Measurements from ENCODE around the gene PHF10.

PHF10 gene

GRCh38 chr6:169752074-169752623, 27.8 kb upstream of the PHF10 start:
- DNase-seq (ENCODE audit: extremely low read depth, low read depth), result no peak

GRCh38 chr6:169751242-169752073, 27.2 kb upstream of the PHF10 start, which contains the start of the genes DYNLT2 and ERMARD:
DYNLT2 (minus strand) TSS chr6:169751572; CDS start chr6:169751458, 114 bp downstream.
ERMARD (plus strand) TSS chr6:169751622; CDS start chr6:169751658, 36 bp downstream.
- TF ChIP-seq, protein P1, sequence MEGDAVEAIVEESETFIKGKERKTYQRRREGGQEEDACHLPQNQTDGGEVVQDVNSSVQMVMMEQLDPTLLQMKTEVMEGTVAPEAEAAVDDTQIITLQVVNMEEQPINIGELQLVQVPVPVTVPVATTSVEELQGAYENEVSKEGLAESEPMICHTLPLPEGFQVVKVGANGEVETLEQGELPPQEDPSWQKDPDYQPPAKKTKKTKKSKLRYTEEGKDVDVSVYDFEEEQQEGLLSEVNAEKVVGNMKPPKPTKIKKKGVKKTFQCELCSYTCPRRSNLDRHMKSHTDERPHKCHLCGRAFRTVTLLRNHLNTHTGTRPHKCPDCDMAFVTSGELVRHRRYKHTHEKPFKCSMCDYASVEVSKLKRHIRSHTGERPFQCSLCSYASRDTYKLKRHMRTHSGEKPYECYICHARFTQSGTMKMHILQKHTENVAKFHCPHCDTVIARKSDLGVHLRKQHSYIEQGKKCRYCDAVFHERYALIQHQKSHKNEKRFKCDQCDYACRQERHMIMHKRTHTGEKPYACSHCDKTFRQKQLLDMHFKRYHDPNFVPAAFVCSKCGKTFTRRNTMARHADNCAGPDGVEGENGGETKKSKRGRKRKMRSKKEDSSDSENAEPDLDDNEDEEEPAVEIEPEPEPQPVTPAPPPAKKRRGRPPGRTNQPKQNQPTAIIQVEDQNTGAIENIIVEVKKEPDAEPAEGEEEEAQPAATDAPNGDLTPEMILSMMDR (IDR thresholded peaks at IDR 0.05; ENCODE audit: low read depth, low read length), result no peak; the same call in none of the 2 replicates

More at GRCh38 chr6:169752074-169752623, 27.8 kb upstream of the PHF10 start:
- TF ChIP-seq, protein P1 (IDR thresholded peaks at IDR 0.05; ENCODE audit: low read depth, low read length), result no peak

DNA sequence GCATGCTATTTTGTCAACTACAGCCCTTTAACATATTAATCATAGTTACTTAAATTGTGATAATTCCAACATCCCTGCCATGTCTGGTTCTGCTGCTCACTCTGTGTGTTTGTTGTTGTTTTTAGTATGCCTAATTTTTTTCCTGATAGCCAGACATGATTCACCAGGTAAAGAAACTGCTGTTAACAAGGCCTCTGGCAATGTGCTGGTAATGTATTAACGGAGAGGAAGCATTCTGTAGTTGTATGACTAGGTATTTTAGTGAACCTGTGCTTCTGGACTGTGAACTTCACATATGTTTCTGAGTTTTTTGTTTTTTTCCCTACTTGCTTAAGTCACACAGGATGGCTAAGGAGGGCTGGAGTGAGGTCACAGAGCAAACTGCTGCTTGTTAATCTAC, 22.3 kb upstream of the PHF10 start:
- TF ChIP-seq, protein P1 (IDR thresholded peaks at IDR 0.05; ENCODE audit: low read depth, low read length), result no peak

More at GRCh38 chr6:169751242-169752073, 27.2 kb upstream of the PHF10 start, which contains the start of the genes DYNLT2 and ERMARD:
- DNase-seq (ENCODE audit: extremely low read depth, low read depth), result peak; percentile 80

DNA sequence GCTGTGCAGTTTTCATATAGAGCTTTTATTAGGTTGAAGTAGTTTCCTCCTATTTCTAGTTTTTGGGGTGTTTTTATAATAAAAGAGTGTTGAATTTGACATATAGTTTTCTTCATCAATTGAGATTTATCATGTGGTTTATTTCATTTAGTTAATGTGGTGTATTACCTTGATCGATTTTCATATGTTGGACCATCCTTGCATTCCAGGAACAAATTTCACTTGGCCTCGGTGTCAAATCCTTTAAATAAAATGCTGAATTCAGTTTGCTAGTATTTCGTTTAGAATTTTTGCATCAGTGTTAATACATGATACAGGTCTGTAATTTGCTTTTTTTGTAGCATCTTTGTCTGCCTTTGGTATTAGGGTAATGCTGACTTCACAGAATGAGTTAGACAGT, 21.1 kb upstream of the PHF10 start:
- TF ChIP-seq, protein P1 (IDR thresholded peaks at IDR 0.05; ENCODE audit: low read depth, low read length), result no peak
- no peak for DNase-seq (ENCODE audit: extremely low read depth, low read depth)

More for the DNA sequence above, 22.3 kb upstream of the PHF10 start:
- DNase-seq (ENCODE audit: extremely low read depth, low read depth), result no peak

GRCh38 chr6:169741344-169741743, 17.0 kb upstream of the PHF10 start:
- DNase-seq (ENCODE audit: extremely low read depth, low read depth), result no peak
- TF ChIP-seq, protein P1 (IDR thresholded peaks at IDR 0.05; ENCODE audit: low read depth, low read length), result no peak

GRCh38 chr6:169738976-169739529, 14.8 kb upstream of the PHF10 start:
- TF ChIP-seq, protein P1 (IDR thresholded peaks at IDR 0.05; ENCODE audit: low read depth, low read length), result no peak
- DNase-seq (ENCODE audit: extremely low read depth, low read depth), result no peak
